ENCODE data around the gene BRPF1.

The BRPF1 gene

DNA sequence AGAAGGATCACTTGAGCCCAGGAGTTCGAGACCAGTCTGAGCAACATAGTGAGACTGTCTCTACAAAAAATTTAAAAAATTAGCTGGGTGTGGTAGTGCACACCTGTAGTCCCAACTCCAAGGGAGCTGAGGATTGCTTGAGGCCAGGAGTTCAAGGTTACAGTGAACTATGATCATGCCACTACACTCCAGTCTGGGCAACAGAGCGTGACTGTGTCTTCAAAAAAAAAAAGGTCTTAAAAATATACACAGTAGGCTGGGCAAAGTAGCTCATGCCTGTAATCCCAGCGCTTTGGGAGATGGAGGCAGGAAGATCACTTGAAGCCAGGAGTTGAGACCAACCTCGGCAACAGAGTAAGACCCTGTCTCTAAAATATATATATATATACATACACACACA, 49.4 kb downstream of the BRPF1 start:
- H3K4me3 ChIP-seq (ENCODE audit: severe bottlenecking): no peak overlapping the region
- H3K36me3 ChIP-seq (ENCODE audit: low read depth): peaks cover 40% of the 10 kb centered on the region
- no peaks in the 10 kb centered on the region for H3K4me1 ChIP-seq (ENCODE audit: insufficient read depth, poor library complexity, severe bottlenecking)
- no peaks in the 10 kb centered on the region for H3K27me3 ChIP-seq (ENCODE audit: insufficient read depth, poor library complexity, severe bottlenecking)
- TF ChIP-seq, protein P1, sequence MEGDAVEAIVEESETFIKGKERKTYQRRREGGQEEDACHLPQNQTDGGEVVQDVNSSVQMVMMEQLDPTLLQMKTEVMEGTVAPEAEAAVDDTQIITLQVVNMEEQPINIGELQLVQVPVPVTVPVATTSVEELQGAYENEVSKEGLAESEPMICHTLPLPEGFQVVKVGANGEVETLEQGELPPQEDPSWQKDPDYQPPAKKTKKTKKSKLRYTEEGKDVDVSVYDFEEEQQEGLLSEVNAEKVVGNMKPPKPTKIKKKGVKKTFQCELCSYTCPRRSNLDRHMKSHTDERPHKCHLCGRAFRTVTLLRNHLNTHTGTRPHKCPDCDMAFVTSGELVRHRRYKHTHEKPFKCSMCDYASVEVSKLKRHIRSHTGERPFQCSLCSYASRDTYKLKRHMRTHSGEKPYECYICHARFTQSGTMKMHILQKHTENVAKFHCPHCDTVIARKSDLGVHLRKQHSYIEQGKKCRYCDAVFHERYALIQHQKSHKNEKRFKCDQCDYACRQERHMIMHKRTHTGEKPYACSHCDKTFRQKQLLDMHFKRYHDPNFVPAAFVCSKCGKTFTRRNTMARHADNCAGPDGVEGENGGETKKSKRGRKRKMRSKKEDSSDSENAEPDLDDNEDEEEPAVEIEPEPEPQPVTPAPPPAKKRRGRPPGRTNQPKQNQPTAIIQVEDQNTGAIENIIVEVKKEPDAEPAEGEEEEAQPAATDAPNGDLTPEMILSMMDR (IDR thresholded peaks at IDR 0.05; ENCODE audit: poor library complexity, severe bottlenecking): no peak
- ATAC-seq (ENCODE audit: low read depth): no peak
- DNase-seq (ENCODE audit: low spot score): no peak
- no peak overlapping the region for H3K27ac ChIP-seq (ENCODE audit: poor library complexity, severe bottlenecking)
- H3K9me3 ChIP-seq (ENCODE audit: severe bottlenecking): no peaks in the 10 kb centered on the region

DNA sequence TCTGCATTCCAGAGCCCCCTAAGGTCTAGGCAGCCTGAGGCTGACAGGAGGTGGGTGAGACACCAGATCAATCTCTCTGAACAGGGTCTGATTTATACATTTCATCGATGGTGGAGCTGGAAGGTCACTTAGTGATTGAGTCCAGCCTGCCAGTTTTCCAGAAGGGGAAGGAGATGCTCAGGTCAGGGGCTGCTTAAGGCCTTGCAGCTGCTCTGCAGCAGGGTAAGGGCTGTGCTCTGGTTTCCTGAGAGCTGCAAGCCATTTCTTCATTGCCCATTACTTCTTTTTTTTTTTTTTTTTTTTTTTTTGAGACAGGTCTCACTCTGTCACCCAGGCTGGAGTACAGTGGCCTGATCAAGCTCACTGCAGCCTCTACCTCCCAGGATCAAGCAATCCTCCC, 50.0 kb downstream of the BRPF1 start:
- TF ChIP-seq, protein P1 (IDR thresholded peaks at IDR 0.05; ENCODE audit: poor library complexity, severe bottlenecking): no peak
- peaks cover 47% of the 10 kb centered on the region for H3K36me3 ChIP-seq (ENCODE audit: low read depth)
- DNase-seq (ENCODE audit: low spot score) (no peak), ATAC-seq (ENCODE audit: low read depth) (no peak)
- H3K4me1 ChIP-seq (ENCODE audit: insufficient read depth, poor library complexity, severe bottlenecking): no peaks in the 10 kb centered on the region
- H3K27me3 ChIP-seq (ENCODE audit: insufficient read depth, poor library complexity, severe bottlenecking): no peaks in the 10 kb centered on the region
- H3K9me3 ChIP-seq (ENCODE audit: severe bottlenecking): no peaks in the 10 kb centered on the region
- H3K4me3 ChIP-seq (ENCODE audit: severe bottlenecking): no peak overlapping the region
- H3K27ac ChIP-seq (ENCODE audit: poor library complexity, severe bottlenecking): no peak overlapping the region

DNA sequence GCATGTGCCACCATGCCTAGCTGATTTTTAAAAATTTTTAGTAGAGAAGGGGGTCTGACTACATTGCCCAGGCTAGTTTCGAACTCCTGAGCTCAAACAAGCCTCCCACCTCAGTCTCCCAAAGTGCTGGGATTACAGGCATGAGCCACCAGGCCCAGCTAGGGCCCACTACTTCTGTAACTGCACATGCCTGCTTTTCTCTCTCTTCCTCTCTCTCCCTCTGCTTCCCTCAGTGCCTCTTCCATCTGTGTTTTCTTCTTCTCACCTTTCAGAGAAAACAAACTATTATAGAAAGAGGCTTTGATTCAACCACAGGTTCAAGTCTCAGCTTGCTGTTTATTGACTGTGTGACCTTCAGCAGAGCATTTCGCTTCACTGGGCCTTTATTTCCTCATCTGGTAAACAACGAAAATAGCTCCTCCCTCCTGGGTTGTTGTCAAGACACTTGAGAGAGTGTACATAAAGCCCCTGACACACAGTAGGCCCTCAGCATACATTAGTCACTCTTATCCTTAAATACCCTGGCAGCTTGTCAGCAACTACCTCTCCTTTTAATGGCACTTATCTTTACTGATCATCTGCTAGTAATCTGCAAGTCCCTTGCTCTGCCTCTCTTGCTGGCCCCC, 50.6 kb downstream of the BRPF1 start:
- DNase-seq (ENCODE audit: low spot score) (no peak), ATAC-seq (ENCODE audit: low read depth) (no peak)
- H3K27ac ChIP-seq (ENCODE audit: poor library complexity, severe bottlenecking): no peak overlapping the region
- H3K9me3 ChIP-seq (ENCODE audit: severe bottlenecking): no peaks in the 10 kb centered on the region
- H3K27me3 ChIP-seq (ENCODE audit: insufficient read depth, poor library complexity, severe bottlenecking): no peaks in the 10 kb centered on the region
- peaks cover 51% of the 10 kb centered on the region for H3K36me3 ChIP-seq (ENCODE audit: low read depth)
- TF ChIP-seq, protein P1 (IDR thresholded peaks at IDR 0.05; ENCODE audit: poor library complexity, severe bottlenecking): no peak
- no peak overlapping the region for H3K4me3 ChIP-seq (ENCODE audit: severe bottlenecking)
- no peaks in the 10 kb centered on the region for H3K4me1 ChIP-seq (ENCODE audit: insufficient read depth, poor library complexity, severe bottlenecking)

GRCh38 chr3:9782770-9783169, 51.2 kb downstream of the BRPF1 start:
- no peaks in the 10 kb centered on the region for H3K4me1 ChIP-seq (ENCODE audit: insufficient read depth, poor library complexity, severe bottlenecking)
- TF ChIP-seq, protein P1 (IDR thresholded peaks at IDR 0.05; ENCODE audit: poor library complexity, severe bottlenecking): peak; percentile 44
- H3K4me3 ChIP-seq (ENCODE audit: severe bottlenecking): no peak overlapping the region
- H3K27ac ChIP-seq (ENCODE audit: poor library complexity, severe bottlenecking): no peak overlapping the region
- H3K36me3 ChIP-seq (ENCODE audit: low read depth): peaks cover 51% of the 10 kb centered on the region
- ATAC-seq (ENCODE audit: low read depth) (peak; percentile 46; the same call in 1 of the 3 replicates), DNase-seq (ENCODE audit: low spot score) (no peak)
- no peaks in the 10 kb centered on the region for H3K27me3 ChIP-seq (ENCODE audit: insufficient read depth, poor library complexity, severe bottlenecking)
- no peaks in the 10 kb centered on the region for H3K9me3 ChIP-seq (ENCODE audit: severe bottlenecking)

DNA sequence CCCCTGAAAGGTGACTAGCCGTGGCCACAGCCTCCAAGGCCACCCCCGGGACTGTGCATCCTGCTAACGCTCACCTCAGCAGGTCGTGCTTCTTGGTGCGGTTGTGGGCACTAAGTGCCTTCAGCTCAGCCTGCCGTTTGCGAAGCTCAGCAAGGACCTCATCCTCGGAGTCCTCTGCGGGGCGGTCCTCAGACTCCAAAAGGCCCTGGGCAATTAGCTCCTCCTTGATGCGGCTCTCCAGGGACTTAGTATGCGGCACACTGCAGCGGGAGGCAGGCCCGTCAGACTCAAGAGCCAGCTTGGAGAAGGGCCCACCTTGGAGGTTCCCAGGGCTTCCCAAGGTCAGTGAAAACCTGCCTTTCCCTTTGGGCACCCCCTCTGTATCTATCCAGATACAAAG, 52.4 kb downstream of the BRPF1 start:
- H3K4me1 ChIP-seq (ENCODE audit: insufficient read depth, poor library complexity, severe bottlenecking): no peaks in the 10 kb centered on the region
- ATAC-seq (ENCODE audit: low read depth): no peak
- H3K27ac ChIP-seq (ENCODE audit: poor library complexity, severe bottlenecking): no peak overlapping the region
- TF ChIP-seq, protein P1 (IDR thresholded peaks at IDR 0.05; ENCODE audit: poor library complexity, severe bottlenecking): no peak
- DNase-seq (ENCODE audit: low spot score): no peak
- no peak overlapping the region for H3K4me3 ChIP-seq (ENCODE audit: severe bottlenecking)
- peaks cover 51% of the 10 kb centered on the region for H3K36me3 ChIP-seq (ENCODE audit: low read depth)
- no peaks in the 10 kb centered on the region for H3K27me3 ChIP-seq (ENCODE audit: insufficient read depth, poor library complexity, severe bottlenecking)
- no peaks in the 10 kb centered on the region for H3K9me3 ChIP-seq (ENCODE audit: severe bottlenecking)
